HCT116 (cell line): ENCODE results near the gene MICALL2. TPM values are rescaled to one million over a fixed set of nuclear protein-coding genes. Genes with fewer than 3 reads are reported as not detected.

Experiments
- ATAC-seq: fragments of 200-7000 bp; cut with Tn5 transposase; 2 replicates; pipeline ENCODE4 v1.9.1; 2020; ENCODE audit warnings: mild to moderate bottlenecking, moderate library complexity
- BruUV-seq: library from RNA; stranded (reverse); fragments of 400-500 nt; replicated peaks from 2 replicates; lab custom pipeline; 2021; lab: Mats Ljungman, UMichigan
- CTCF ChIA-PET: fragments of 300-600 bp; sonication (Branson Sonifier 250); formaldehyde crosslinking; loops from one replicate; lab custom pipeline; 2021; ENCODE audit warnings: antibody characterized with exemption; lab: Charles Lee
- POLR2A ChIA-PET: fragments of 300-600, 350-600 bp; sonication (Branson Sonifier 250); formaldehyde crosslinking; loops from one replicate; lab custom pipeline; 2021; ENCODE audit warnings: antibody characterized with exemption; lab: Charles Lee
- RAD21 ChIA-PET, 2 experiments: fragments of 300-600 bp; sonication (Branson Sonifier 250); formaldehyde crosslinking; loops; one replicate each; lab custom pipeline; 2023; ENCODE audit warnings: low total read pairs in 2 of 2; ENCODE audit not compliant: uncharacterized antibody in 2 of 2, unreplicated experiment in 2 of 2, low non-redundant PET in 1 of 2; lab: Charles Lee
- DNase-seq: peaks from one replicate; pipeline ENCODE4 v3.0.0-alpha.2; 2010; ENCODE audit warnings: low read depth, low spot score
- H2AFZ ChIP-seq: fragments of 200-600 bp; shearing (Covaris generic), sonication (generic); 2 replicates; pipeline ENCODE4 v1.6.1; 2017; ENCODE audit warnings: low read depth, mixed run types, mixed read lengths, antibody characterized with exemption, low read length; ENCODE audit not compliant: poor library complexity, severe bottlenecking
- H3K27ac ChIP-seq: 2 replicates; pipeline ENCODE4 v1.5.1; 2012; ENCODE audit warnings: low read depth, low read length
- H3K27me3 ChIP-seq: fragments of 200-600 bp; sonication (generic); 2 replicates; pipeline ENCODE4 v1.6.1; 2016; ENCODE audit warnings: mixed run types, low read length, mixed read lengths; ENCODE audit not compliant: insufficient read depth
- H3K36me3 ChIP-seq, 2 experiments: fragments of 200-500 bp in 1 of 2; fragments of 200-600 bp in 1 of 2; sonication (Bioruptor generic) in 1 of 2; sonication (generic) in 1 of 2; 2 replicates each; pipeline versions ENCODE4 v1.5.1 to v1.6.1; 2014 to 2016; ENCODE audit warnings: low read length in 2 of 2, inconsistent platforms in 1 of 2, mixed read lengths in 1 of 2, mixed run types in 1 of 2; ENCODE audit not compliant: insufficient read depth in 2 of 2, control insufficient read depth in 1 of 2
- H3K4me1 ChIP-seq, 2 experiments: fragments of 200-600 bp in 1 of 2; sonication (generic) in 1 of 2; 2 replicates each; pipeline versions ENCODE4 v1.5.1 to v1.6.1; 2012 to 2017; ENCODE audit warnings: low read length in 2 of 2, inconsistent platforms in 1 of 2, mild to moderate bottlenecking in 1 of 2, mixed read lengths in 1 of 2, mixed run types in 1 of 2, moderate library complexity in 1 of 2; ENCODE audit not compliant: insufficient read depth in 2 of 2, control insufficient read depth in 1 of 2
- H3K4me2 ChIP-seq: fragments of 200-600 bp; sonication (generic); 2 replicates; pipeline ENCODE4 v1.6.1; 2017; ENCODE audit warnings: mixed run types, low read length, mixed read lengths
- H3K4me3 ChIP-seq, 2 experiments: fragments of 200-600 bp in 1 of 2; sonication (generic) in 1 of 2; replicated peaks in 1 of 2; 2 replicates each; pipeline ENCODE4 v1.5.1; 2011 to 2016; ENCODE audit warnings: low read length in 2 of 2, control low read depth in 1 of 2, low read depth in 1 of 2, mild to moderate bottlenecking in 1 of 2, mixed read lengths in 1 of 2, mixed run types in 1 of 2
- H3K79me2 ChIP-seq: fragments of 200-600 bp; sonication (generic); 2 replicates; pipeline ENCODE4 v1.6.1; 2017; ENCODE audit warnings: mild to moderate bottlenecking, mixed run types, low read length, moderate library complexity, mixed read lengths; ENCODE audit not compliant: insufficient read depth
- H3K9ac ChIP-seq: fragments of 200-600 bp; sonication (generic); 2 replicates; pipeline ENCODE4 v1.6.1; 2016; ENCODE audit warnings: low read length, mixed read lengths
- H3K9me2 ChIP-seq: fragments of 200-600 bp; sonication (generic), shearing (Covaris generic); 2 replicates; pipeline ENCODE4 v1.6.1; 2017; ENCODE audit warnings: mixed run types, mild to moderate bottlenecking, moderate library complexity; ENCODE audit not compliant: insufficient read depth
- H3K9me3 ChIP-seq, 2 experiments: fragments of 200-500 bp in 1 of 2; fragments of 200-600 bp in 1 of 2; sonication (Bioruptor generic) in 1 of 2; sonication (generic) in 1 of 2; 2 replicates each; pipeline ENCODE4 v1.6.1; 2014 to 2017; ENCODE audit warnings: low read length in 2 of 2, mixed read lengths in 2 of 2, inconsistent platforms in 1 of 2, low read depth in 1 of 2, mild to moderate bottlenecking in 1 of 2, mixed run types in 1 of 2, moderate library complexity in 1 of 2; ENCODE audit not compliant: control insufficient read depth in 1 of 2, insufficient read depth in 1 of 2
- H4K20me1 ChIP-seq: fragments of 200-600 bp; sonication (generic), shearing (Covaris generic); 2 replicates; pipeline ENCODE4 v1.6.1; 2017; ENCODE audit warnings: mixed run types, mild to moderate bottlenecking, moderate library complexity; ENCODE audit not compliant: insufficient read depth
- CBX3 ChIP-seq: IDR thresholded peaks from 2 replicates; pipeline ENCODE4 v1.6.1; 2012; ENCODE audit warnings: low read depth
- CEBPB ChIP-seq: IDR thresholded peaks from 2 replicates; pipeline ENCODE4 v1.6.1; 2012; ENCODE audit warnings: low read depth
- EZH2 ChIP-seq: fragments of 200-600 bp; sonication (generic); IDR thresholded peaks from 2 replicates; pipeline ENCODE4 v1.6.1; 2017; ENCODE audit warnings: antibody characterized with exemption, mixed run types
- EZH2phosphoT487 ChIP-seq: fragments of 200-600 bp; IDR thresholded peaks from 2 replicates; pipeline ENCODE4 v1.6.1; 2018; ENCODE audit warnings: antibody characterized with exemption, borderline replicate concordance
- FOSL1 ChIP-seq: IDR thresholded peaks from 2 replicates; pipeline ENCODE4 v1.6.1; 2012; ENCODE audit warnings: low read depth
- RAD21 ChIP-seq: IDR thresholded peaks from 2 replicates; pipeline ENCODE4 v1.6.1; 2012; ENCODE audit warnings: low read depth, mild to moderate bottlenecking
- SRF ChIP-seq: IDR thresholded peaks from 2 replicates; pipeline ENCODE4 v1.6.1; 2012; ENCODE audit warnings: low read depth
- TCF7L2 ChIP-seq: IDR thresholded peaks from 2 replicates; pipeline ENCODE4 v1.7.0; 2011; ENCODE audit warnings: borderline replicate concordance, inconsistent platforms; ENCODE audit not compliant: insufficient read depth, insufficient read length; ENCODE audit errors: extremely low read depth
- YY1 ChIP-seq: IDR thresholded peaks from 2 replicates; pipeline ENCODE4 v1.6.1; 2011; ENCODE audit warnings: low read length, low read depth, moderate library complexity, mild to moderate bottlenecking; ENCODE audit not compliant: insufficient replicate concordance; ENCODE audit errors: extremely low read depth
- ZNF274 ChIP-seq: fragments of 200-500 bp; sonication (Bioruptor generic); IDR thresholded peaks from 2 replicates; pipeline ENCODE4 v1.6.1; 2014; ENCODE audit warnings: mild to moderate bottlenecking, low read depth, low read length, inconsistent platforms
- intact Hi-C: fragments of 100-400 bp; cut with micrococcal nuclease; formaldehyde crosslinking; loops from 2 replicates; pipeline ENCODE4 v1.10.0; 2022
- total RNA-seq: library from RNA; stranded (reverse); gene quantifications from one replicate; pipeline ENCODE4 v1.2.1, GENCODE V29; 2021; ENCODE audit not compliant: unreplicated experiment
- TF ChIP-seq, protein P1 (sequence below): IDR thresholded peaks from 2 replicates; pipeline ENCODE4 v1.6.1; 2012; ENCODE audit warnings: low read depth

The MICALL2 gene
- total RNA-seq, 1 experiment from 2014 or later = 60.7 TPM

GRCh38 chr7:1440620-1441019, 18.6 kb downstream of the MICALL2 start:
- POLR2A ChIA-PET = no interaction called here
- no TSS peak for BruUV-seq
- intact Hi-C loops = no loop called here
- Histone ChIP-seq H2AFZ (no peak overlapping the region), H3K27me3 (no peaks in the 10 kb centered on the region), H3K4me3 (no peak overlapping the region), H3K4me1 (0 out of 4 replicates have a peak, but pooled peaks cover 0 to under 1% of the 10 kb centered on the region in 2 experiments), H3K9me2 (no peaks in the 10 kb centered on the region), H3K9me3 (no peaks in the 10 kb centered on the region), H3K4me2 (no peak overlapping the region), H3K79me2 (no peaks in the 10 kb centered on the region), H3K36me3 (peaks cover 0 to 10% of the 10 kb centered on the region in 2 experiments; a peak in 2 of 4 replicates), H3K27ac (no peak overlapping the region), H3K9ac (no peak overlapping the region), H4K20me1 (no peaks in the 10 kb centered on the region)
- TF ChIP-seq YY1 (no peak), EZH2 (no peak), RAD21 (no peak), FOSL1 (no peak), SRF (no peak), TCF7L2 (no peak), EZH2phosphoT487 (no peak), CBX3 (no peak), CEBPB (no peak), ZNF274 (no peak)
- TF ChIP-seq, protein P1, sequence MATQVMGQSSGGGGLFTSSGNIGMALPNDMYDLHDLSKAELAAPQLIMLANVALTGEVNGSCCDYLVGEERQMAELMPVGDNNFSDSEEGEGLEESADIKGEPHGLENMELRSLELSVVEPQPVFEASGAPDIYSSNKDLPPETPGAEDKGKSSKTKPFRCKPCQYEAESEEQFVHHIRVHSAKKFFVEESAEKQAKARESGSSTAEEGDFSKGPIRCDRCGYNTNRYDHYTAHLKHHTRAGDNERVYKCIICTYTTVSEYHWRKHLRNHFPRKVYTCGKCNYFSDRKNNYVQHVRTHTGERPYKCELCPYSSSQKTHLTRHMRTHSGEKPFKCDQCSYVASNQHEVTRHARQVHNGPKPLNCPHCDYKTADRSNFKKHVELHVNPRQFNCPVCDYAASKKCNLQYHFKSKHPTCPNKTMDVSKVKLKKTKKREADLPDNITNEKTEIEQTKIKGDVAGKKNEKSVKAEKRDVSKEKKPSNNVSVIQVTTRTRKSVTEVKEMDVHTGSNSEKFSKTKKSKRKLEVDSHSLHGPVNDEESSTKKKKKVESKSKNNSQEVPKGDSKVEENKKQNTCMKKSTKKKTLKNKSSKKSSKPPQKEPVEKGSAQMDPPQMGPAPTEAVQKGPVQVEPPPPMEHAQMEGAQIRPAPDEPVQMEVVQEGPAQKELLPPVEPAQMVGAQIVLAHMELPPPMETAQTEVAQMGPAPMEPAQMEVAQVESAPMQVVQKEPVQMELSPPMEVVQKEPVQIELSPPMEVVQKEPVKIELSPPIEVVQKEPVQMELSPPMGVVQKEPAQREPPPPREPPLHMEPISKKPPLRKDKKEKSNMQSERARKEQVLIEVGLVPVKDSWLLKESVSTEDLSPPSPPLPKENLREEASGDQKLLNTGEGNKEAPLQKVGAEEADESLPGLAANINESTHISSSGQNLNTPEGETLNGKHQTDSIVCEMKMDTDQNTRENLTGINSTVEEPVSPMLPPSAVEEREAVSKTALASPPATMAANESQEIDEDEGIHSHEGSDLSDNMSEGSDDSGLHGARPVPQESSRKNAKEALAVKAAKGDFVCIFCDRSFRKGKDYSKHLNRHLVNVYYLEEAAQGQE = no peak
- no peak for ATAC-seq
- CTCF ChIA-PET = interaction anchor here (1.2 kb wide), 1 partner anchor 8 kb away, joined by 4 read pairs; no protein-coding TSS in a partner anchor
- DNase-seq = no peak
- RAD21 ChIA-PET = no interaction called here
